GM21529 (cell line): Measurements from ENCODE around the gene RTBDN.
"Not testable (repeated sequence)": the region's sequence is repeated elsewhere in the genome, so short reads cannot be mapped to it uniquely, and the experiment has no call there.

Source experiments
- ATAC-seq: cut with Tn5 transposase; IDR thresholded peaks from one replicate; pipeline ENCODE4 v1.9.1; 2021; ENCODE audit not compliant: unreplicated experiment

RTBDN gene

DNA sequence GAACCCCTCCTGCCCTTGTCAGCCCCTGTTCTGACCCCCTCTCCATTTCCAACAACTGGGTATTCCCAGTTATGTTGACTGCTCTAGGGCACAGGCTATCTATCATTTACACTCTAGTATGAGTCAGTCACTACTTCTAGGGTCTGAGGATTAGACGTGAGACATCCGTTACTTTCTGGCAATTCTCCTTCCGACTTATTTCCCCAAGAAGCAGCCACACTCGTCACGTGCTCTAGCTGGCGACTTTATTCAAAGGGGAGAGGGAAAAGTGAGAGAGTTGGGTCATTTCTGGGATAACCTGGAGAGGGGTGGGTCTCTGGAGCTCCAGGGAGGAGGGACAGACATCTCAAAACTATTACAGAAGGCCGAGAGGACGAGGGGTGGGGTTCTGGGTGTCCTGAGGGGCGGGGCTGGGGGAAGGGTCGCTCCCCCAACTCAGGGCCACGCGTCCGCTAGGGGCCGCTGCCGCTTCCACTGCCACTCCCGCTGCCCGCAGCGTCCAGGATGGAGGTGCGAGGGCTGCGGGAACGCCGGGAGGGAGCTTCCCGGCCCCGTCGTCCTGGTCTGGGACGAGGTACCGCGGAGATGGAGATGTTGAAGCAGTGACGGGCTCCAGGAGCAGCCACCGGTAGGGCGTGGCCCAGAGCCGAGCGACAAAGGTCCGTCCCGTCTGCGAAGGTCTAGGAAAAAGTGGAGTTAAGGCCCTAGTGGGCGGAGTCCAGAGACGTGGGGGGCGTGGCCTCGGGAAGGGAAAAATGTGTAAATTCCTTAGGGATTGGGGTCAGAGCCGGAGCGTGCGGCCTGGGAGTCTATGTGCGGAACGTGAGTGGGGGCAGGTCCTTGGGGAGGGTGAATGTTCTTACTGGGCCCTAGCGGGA, 8.9 kb downstream of the RTBDN start:
- no peak for ATAC-seq

- ATAC-seq, result no peak
These were observed 12.6 kb downstream of the RTBDN start for GRCh38 chr19:12821761-12822160.

DNA sequence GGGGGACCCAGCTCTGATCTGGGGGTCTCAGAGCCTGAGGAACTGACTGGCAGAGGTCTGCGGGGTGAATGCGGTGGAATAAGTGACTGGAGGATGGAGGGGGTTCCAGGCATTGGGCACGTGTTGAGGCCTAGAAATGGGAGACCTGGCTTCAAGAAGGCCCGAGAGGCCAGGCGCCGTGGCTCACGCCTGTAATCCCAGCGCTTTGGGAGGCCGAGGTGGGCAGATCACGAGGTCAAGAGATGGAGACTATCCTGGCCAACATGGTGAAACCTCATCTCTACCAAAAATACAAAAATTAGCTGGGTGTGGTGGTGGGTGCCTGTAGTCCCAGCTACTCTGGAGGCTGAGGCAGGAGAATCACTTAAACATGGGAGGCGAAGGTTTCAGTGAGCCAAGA, 16.6 kb downstream of the RTBDN start:
- ATAC-seq, result not testable (repeated sequence)

DNA sequence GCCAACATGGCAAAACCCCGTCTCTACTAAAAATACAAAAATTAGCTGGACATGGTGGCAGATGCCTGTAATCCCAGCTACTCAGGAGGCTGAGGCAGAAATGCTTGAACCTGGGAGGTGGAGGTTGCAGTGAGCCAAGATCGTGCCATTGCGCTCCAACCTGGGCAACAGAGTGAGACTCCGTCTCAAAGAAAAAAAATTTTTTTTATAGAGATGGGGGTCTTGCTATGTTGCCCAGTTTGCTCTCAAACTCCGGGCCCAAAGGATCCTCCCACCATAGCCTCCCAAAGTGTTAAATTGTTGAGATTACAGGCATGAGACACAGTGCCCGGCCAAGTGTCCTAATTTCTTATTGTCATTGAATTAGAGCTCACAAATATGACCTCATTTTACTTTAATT, 17.2 kb downstream of the RTBDN start:
- ATAC-seq, result not testable (repeated sequence)

- ATAC-seq, result no peak
These were observed 19.3 kb downstream of the RTBDN start for GRCh38 chr19:12815088-12815487.

DNA sequence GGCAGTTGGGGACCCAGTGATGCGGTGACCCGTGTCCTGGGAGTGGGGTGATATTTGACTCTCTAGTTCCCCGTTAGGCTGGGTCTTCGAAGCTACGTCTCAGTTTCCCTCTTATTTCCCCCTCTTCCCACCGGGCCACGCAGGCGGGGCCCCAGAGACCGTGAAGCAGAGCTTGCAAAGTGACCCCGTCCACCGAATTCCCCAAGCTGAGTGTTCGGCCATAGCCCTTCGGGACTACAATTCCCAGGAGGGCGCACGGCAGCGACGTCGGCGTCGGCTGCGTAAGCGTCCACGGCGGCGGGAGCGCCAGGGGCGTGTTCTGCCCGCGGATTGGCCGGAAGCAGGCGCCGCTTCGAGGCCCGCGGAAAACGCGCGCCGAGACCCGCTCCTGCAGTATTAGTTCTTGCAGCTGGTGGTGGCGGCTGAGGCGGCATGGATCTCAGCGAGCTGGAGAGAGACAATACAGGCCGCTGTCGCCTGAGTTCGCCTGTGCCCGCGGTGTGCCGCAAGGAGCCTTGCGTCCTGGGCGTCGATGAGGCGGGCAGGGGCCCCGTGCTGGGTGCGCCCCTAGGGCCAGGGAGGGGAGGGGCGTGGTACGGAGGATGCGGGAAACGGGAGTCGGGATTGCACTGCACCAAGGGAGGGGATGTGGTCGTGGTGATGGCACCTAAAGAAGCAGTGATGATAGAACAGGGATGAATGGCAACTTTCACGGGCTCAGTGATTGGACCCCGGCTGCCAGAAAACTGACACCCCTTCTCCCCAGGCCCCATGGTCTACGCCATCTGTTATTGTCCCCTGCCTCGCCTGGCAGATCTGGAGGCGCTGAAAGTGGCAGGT, 27.9 kb downstream of the RTBDN start, which contains the start of gene RNASEH2A:
TSS of gene RNASEH2A (plus strand) at position 343 of the 840 bp plus-strand sequence. CDS start at position 433, 90 bp downstream.
- peak; percentile 72 for ATAC-seq

- ATAC-seq, result no peak
These were observed 30.3 kb downstream of the RTBDN start for GRCh38 chr19:12804051-12804450.

GRCh38 chr19:12802267-12803106, 31.9 kb downstream of the RTBDN start:
- ATAC-seq, result no peak

- no peak for ATAC-seq
These were observed 32.7 kb downstream of the RTBDN start, which contains the start of the genes PRDX2 and THSD8 for GRCh38 chr19:12801466-12802266. PRDX2 (minus strand) TSS chr19:12801800; CDS start chr19:12801261, 539 bp downstream. THSD8 (plus strand) TSS chr19:12802069; CDS start chr19:12802072, 3 bp downstream.

- no peak for ATAC-seq
These were observed 33.4 kb downstream of the RTBDN start for GRCh38 chr19:12800923-12801465.

DNA sequence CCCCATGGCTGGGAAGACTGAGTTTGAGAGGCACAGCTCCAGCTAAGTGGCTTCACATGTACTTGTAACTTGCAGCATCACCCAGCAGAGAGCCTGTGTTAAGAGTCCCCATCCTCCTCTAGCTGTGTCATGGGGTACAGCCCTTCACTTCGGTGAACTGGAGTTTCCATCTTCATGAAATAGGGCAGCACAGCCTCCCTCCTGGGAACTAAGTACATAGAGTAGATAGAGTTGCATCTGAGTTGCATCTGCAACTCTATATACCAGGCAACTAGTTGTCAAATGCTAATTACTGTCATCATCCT, 34.0 kb downstream of the RTBDN start:
- no peak for ATAC-seq

DNA sequence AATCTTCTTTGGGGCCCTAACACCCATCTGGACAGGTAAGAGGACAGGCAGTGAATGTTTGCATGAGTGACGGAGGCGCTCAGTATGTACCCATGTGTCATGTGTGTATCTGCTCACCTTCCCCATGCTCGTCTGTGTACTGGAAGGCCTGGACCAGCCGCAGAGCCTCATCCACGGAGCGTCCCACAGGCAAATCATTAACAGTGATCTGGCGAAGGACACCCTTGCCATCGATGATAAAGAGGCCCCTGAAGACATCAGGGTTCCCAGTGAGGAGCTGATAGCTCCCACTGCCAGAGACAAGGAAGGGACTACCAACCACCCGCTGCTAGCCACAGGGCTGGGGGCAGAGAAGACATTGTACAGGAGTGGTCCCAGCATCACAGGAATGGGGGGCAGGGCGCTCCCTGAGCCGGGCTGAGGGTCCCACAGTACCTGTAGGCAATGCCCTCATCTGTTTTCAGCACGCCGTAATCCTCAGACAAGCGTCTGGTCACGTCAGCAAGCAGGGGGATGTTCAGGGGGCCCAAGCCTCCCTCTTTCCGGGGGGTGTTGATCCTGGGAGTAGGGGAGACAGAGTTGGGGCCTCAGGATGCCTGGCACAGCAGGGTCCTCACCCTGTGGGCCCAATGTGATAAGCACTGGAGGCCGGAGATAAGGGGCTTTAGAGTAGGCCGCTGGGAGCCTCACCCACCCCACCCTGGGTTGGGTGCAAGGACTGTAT, 34.5 kb downstream of the RTBDN start:
- no peak for ATAC-seq

GRCh38 chr19:12797607-12798006, 36.8 kb downstream of the RTBDN start:
- ATAC-seq, result not testable (repeated sequence)

- ATAC-seq, result no peak
These were observed 37.2 kb downstream of the RTBDN start for GRCh38 chr19:12797141-12797587.

GRCh38 chr19:12796146-12797071, 38.0 kb downstream of the RTBDN start:
- no peak for ATAC-seq

DNA sequence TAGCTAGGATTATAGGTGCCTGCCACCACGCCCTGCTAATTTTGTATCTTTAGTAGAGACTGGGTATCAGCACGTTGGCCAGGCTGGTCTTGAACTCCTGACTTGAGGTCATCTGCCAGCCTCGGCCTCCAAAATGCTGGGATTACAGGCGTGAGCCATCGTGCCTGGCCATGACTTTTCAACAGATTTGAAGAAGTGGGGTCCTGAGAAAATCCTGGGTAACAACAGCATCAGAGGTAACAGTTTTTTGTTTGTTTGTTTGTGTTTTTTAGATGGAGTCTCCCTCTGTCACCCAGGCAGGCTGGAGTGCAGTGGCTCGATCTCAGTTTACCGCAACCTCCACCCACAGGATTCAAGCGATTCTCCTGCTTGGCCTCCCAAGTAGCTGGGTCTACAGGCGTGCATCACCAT, 39.4 kb downstream of the RTBDN start:
- ATAC-seq, result no peak

- no peak for ATAC-seq
These were observed 40.0 kb downstream of the RTBDN start for GRCh38 chr19:12794196-12794941.
